Activated CD8-positive, alpha-beta memory T cell treated with anti-CD3 and anti-CD28 coated beads, Interleukin-2, amount 50 U/mL, for 1 hour (primary cell): ENCODE results near the gene GPAM.

Source experiments
- DNase-seq: peaks from one replicate; pipeline ENCODE4 v3.0.0-alpha.2; 2020; ENCODE audit errors: extremely low read depth

The GPAM gene

DNA sequence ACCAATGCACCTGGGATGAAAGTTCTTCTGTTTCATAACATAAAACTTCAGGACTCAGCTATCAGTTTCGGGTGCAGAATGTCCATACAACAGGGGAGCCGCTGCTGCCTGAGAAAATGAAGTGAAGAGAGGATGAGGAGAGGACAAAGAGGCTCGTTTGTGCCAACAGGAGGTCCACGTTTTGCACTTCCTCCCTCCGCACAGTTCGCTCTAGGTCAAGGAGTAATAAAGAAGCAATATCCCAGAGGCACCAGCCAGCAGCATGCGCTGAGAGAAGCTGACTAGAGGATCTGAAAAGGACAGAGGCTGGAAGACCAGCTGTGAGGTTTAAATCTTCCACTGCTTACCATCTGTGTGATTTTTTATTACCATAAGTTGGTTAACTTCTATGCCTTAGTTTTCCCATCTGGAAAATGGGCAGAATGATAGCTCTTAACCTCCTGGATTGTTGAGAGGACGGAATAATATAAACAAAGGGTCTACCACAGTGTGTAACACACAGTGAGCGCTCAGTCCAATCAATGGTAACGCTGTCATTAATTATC is 709 bp downstream of the GPAM start:
- DNase-seq: no peak

DNA sequence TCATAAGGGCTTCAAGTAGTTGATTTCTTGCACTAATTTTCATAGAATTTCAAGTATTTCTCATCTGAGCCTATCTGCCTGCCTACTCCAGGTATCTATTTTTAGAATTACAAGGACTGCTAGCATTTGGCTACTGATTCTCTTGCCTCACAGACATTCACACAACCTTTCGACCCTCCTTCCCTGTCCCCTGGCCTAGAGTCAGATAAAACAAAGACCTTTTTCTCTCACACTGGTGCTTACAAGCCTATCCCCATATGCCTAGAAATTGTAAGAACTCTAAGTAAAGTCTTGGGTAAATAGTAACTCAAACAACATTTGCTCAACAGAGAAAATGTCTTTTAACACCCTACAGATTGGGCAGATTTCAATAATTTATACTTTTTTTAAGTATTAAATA is 6.3 kb downstream of the GPAM start:
- no peak for DNase-seq

DNA sequence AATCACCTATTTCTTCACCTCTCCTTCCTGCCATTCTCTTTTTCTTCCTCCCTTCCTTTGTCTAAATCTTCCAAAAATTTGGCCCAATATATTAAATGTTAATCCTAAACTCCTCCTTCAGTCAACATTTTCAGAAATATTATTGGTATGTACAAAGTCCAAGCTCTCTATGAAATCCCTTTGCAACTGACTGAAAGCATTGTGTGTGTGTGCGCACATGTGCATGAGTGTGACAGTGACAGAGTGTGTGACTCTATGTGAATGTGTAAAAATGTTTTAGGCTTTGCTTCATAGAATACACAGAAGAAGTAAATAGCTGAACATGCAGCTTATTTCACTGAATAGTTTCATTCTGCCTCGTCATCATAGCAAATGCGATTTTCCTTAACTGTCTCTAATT is 7.0 kb downstream of the GPAM start:
- no peak for DNase-seq

GRCh38 chr10:112175409-112175808 is 8.2 kb downstream of the GPAM start:
- no peak for DNase-seq

GRCh38 chr10:112173206-112173605 is 10.4 kb downstream of the GPAM start:
- DNase-seq: no peak

DNA sequence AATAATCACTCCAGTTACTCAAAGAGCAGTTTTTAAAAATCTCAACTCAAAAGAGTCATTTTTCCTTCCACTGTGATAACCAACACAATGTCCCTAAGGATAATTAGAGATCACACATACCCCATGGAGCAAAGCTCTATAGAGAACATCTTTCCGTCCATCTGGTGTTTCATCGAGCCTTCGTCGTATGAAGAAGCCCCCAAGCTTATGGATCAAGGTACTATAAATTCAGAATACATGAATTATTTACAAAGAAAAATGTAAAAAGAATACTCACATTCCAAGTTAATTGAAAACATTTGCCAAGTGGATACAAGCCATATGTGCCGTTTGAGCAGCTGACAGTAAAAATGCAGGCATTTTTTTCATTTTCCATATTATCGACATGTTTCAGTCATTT is 14.8 kb downstream of the GPAM start:
- no peak for DNase-seq

DNA sequence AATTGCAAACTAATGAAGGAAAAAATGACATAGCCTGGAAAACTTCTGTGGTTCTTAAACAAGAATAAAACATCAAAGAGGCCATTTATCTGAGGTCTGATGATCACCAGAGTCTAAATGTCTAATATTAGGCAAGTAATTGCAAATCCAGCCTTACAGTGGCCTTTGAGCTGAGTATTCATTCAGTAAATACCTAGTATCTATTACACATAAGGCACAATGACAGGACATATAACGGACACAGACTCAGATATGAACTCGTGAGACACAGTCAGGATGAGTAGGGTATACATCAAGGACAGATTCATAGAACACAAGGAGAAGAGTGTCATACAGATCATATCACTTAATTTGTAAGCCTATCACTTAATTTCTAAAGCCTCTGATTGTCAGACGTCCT is 16.8 kb downstream of the GPAM start:
- no peak for DNase-seq

DNA sequence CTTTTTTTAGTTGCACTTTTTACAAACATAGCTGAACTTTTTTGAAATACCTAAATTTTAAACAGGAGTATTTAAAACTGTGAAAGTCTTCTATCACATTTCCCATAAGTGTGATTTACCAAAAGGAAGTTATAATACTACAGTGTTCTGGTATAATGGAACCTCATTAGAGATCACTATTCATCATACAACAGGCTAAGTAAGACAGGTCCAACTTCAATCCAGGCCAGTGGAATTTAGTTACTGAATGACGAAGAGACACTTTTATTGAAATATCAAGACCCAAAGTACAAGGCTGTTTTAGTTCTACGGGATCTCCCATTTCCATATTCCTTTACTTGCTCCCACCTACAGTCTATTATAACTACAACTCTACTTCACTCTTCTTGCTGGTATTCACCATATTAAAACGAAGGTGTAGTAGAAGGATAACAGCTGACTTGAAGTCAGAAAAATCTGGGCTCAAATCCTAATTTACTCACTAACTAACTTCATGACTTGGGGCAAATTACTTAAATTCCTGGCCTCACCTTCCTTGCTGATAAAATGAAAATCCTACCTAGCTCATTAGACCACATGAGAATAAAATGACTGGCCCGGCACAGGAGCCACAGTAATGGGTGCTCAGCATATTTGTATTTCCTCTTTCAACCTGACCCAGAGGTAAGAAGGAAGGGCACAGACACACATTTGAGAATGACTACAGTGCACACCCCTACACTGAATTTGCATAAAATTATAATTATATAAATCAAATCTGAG is 21.6 kb downstream of the GPAM start:
- DNase-seq: no peak

- no peak for DNase-seq
Measured at GRCh38 chr10:112160834-112161233, 22.7 kb downstream of the GPAM start.

DNA sequence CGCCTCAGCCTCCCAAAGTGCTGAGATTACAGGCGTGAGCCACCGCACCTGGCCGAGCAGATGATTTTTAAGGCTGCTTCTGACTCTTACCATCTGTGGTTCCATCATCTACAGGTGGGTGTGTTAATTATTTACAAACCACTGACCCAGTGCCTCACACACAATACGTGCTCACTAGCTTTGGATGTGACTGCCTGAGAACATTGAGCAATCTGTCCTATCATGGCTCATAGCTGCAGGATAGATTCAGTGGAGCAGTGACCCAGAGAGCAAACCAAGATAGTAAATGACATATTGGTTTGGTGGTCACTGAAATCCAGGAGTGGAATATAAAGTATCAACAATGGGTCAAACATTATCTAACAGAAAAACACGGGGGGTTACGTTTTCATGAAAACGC is 24.1 kb downstream of the GPAM start:
- no peak for DNase-seq

DNA sequence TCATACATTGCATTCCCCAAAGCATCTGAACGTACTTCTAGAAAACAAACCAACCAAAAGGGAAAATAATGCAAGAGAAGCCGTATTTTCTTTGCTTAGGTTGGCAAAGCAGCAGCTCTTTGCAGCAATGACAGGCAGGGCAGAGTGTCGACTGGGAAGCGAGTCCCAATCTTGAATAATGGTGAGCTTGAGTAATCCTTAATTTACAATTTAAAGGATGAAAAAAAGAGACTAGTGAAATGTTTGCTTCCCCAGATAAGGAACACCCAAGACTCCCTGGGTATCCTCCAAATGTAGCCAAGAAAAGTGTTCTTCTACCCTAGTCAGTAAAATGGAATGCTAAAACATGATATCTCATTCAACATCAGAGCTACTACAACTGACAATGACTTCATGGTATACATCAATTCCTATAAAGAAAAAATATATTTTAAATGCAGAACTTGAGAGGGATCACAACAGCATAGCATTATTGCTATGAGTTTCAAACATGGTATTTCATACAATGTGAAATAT is 32.0 kb downstream of the GPAM start:
- DNase-seq: no peak

DNA sequence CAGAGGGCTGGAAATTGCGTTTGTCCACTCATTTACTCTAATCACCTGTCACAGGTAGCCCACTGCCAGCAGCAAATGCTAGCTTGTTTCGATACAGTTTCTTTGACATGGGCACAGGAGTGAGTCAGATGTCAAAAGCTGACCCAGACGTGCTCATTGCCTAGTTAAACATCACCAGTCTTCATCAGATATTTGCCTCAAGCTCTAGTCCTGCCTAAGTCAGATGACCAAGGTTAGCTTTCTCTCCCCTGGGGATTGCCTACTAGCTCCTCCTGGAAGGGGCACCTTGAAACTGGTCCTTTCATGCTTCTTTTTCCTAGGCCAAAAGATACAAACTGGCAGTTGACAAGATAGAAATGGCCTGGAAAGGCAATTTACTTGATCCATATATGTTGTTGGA is 35.2 kb downstream of the GPAM start:
- no peak for DNase-seq

- DNase-seq: no peak
Measured at GRCh38 chr10:112146799-112147198, 36.8 kb downstream of the GPAM start.

DNA sequence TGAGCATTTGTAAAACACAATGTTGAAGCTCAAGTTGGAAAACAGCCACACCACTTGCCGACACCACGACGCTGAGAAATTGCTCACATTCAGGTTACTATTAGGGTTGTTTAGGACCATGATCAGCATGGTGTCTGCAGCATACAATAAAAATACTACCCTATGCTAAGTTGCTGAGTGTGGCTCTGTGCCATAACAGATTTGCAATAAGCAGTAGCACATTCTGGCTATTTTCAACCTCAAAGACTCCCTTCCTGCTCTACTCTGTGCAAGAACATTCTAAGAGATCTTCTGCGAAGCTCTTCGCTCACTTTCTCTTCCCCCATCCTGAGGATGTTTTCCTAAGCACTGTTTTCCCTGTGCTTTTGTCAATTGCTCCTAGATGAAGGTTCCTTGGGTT is 38.3 kb downstream of the GPAM start:
- DNase-seq: no peak

GRCh38 chr10:112143420-112143819 is 40.1 kb downstream of the GPAM start:
- DNase-seq: no peak

DNA sequence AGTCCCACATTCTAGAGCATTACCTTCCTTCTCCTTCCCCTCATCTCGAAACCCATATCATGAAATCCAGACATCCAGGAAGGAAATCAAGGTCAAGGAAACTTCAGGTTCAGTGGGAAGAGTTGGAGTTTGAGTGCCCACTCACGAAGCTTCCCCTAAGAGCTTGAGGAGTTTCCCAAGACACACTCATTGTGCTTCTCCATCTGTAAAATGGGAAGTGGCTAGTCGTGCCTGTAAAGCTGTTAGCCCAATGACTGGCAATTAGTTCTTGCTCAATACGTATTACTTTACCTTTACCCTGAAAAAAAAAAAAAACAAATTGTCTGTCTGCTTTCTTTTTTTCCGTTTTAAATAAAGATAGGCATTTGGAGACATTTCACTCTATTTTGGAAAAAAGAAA is 42.3 kb downstream of the GPAM start:
- no peak for DNase-seq

DNA sequence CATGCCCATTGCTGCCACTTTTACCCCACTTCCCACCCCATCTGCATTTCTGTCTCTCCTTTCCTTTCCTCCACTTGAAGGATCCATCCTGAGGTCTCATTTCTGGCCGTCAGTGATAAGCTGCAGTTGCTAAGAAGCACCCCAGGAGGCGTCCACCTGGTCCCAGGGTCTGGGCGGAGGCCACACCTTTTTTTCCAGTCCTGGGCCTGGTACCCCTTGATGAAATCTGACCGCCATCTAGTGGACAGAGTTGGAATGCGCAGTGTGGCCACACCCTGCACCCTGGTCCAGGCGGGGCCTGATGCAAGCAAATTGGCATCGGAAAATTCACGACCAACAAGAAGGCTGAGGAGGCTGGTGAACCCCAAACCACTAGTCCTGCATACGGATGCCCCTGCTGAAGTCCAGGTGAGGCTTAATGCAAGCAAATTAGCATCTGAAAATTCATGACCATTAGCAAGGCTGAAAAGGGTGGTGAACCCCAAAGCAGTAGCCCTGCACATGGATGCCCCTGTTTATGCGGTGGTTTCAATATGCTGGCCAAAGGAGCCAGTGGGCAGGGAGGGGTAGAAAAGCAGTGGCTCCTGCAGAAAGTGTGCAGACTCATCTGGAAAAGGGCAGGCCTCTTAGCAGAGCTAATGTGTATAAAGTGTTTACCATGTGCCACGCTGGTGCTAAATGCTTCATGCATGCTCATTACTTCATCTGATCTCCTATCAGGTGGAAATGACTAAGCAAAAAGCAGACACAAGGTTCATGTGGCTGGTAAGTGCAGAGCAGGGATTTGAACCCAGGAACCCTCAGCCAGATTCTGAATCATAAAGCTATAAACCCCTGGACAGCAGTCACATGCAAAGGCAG is 43.2 kb downstream of the GPAM start:
- peak; percentile 11 for DNase-seq

GRCh38 chr10:112139176-112139575 is 44.4 kb downstream of the GPAM start:
- no peak for DNase-seq

DNA sequence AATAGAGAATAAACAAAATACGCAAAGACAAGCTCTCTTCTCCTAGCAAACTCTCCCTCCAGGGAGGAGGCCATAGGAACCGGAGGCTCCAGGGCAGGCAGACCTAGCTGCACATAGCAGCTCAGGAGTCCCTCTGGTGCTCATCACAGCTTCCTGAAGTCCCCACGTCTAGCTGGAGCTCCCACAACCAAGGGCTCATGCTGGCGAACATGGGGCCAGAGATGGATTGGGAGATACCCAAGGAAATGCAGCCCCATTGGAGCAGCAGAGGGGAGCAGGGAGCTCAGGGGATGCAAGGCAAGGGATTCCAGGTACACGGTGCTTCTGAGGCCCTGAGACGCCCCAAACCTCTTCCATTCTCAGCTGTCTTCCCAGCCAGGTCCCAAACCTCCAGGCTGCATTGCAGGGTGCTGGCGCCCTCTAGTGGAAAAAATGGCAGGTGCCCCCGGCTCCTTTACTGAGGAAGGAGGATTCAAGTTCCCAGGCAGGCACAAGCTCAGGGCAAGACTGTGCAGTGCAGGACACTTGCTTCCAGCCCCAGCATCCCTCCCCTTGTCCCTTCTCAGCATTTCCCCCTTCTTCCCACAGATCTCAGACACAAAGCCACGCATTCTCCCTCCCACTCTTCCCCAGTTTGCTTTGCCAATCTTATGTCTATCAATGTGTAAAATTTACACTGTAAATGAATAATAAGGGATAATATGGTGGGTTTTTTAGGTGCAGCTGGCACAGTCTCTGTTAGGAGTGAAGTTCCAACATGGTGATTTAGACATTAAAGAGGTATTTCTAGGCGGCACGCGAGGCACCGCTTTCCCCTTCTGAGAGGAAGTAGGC is 46.2 kb downstream of the GPAM start:
- DNase-seq: peak; percentile 24

DNA sequence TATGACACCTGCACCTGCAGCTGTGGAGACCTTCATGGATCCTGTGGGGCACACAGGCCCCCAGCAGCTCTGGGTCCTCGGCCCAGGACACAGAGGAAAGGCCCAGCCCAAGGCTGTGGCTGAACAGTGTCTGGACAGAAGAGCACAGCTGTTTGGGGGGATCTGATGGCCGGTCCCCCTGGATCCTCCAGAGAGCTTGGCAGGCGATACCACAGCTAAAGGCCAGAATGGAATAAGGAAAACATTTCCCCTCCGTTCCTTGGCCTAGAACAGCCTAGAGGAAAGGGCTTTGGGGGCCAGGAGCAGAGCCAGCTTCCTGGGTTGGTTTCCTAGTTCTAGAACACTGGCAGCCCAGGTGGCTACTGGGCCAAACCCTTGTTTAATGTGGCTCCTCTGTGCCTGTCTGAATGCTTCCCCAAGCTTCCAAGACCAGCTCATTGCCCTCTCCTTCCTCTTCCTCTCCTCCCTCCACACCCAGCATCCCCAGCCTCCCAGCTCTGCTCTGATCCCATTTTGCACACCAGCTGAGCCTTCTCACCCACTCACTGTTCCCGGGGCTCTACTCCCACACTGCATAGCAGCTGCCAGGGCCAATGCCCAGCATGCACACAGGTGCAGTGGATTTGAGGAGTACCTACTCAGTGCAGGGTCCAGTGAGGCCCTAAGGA is 46.9 kb downstream of the GPAM start:
- DNase-seq: no peak

- no peak for DNase-seq
Measured at GRCh38 chr10:112135604-112136003, 48.0 kb downstream of the GPAM start.
